ENCODE data around the gene PKIB.
"Not testable (repeated sequence)": the region's sequence is repeated elsewhere in the genome, so short reads cannot be mapped to it uniquely, and the experiment has no call there.

Gene PKIB

DNA sequence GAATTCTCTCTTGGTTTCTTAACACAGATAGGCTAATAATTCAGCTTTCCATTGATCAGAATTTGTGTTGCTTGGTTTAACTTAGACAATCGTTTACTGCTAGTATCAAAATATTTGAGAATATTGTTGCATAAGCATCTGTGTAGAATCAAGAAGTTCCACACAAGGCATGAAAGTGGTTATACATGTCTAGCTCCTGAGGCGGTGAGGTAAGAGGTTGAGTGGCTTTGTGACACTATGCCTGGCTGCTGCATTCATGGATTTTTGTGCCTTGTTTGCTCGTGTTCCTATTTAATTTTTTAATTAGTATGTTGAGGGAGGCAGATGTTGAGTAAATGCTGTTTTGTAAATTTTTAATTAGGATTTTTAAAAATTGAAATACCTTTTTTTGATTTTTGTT lies 10.2 kb downstream of the PKIB start:
- H3K36me3 ChIP-seq (ENCODE audit: control insufficient read depth, insufficient read depth, low read length): no peaks in the 10 kb centered on the region
- no peak overlapping the region for H3K27ac ChIP-seq (ENCODE audit: low read depth, low read length)
- no peaks in the 10 kb centered on the region for H3K4me1 ChIP-seq (ENCODE audit: control insufficient read depth, insufficient read depth, low read length)
- H3K9ac ChIP-seq (ENCODE audit: low read length): no peak overlapping the region
- H3K27me3 ChIP-seq (ENCODE audit: control insufficient read depth, insufficient read depth, low read length): no peaks in the 10 kb centered on the region
- no peaks in the 10 kb centered on the region for H3K9me3 ChIP-seq (ENCODE audit: control insufficient read depth, insufficient read depth, low read depth, low read length)
- H3K4me3 ChIP-seq (ENCODE audit: low read depth, low read length): no peak overlapping the region

- H3K9ac ChIP-seq (ENCODE audit: low read length): no peak overlapping the region
- H3K4me1 ChIP-seq (ENCODE audit: control insufficient read depth, insufficient read depth, low read length): no peaks in the 10 kb centered on the region
- no peaks in the 10 kb centered on the region for H3K9me3 ChIP-seq (ENCODE audit: control insufficient read depth, insufficient read depth, low read depth, low read length)
- H3K27ac ChIP-seq (ENCODE audit: low read depth, low read length): no peak overlapping the region
- no peaks in the 10 kb centered on the region for H3K27me3 ChIP-seq (ENCODE audit: control insufficient read depth, insufficient read depth, low read length)
- no peak overlapping the region for H3K4me3 ChIP-seq (ENCODE audit: low read depth, low read length)
- no peaks in the 10 kb centered on the region for H3K36me3 ChIP-seq (ENCODE audit: control insufficient read depth, insufficient read depth, low read length)
These were observed 10.7 kb downstream of the PKIB start for GRCh38 chr6:122620902-122621301.

GRCh38 chr6:122621638-122622037 lies 11.4 kb downstream of the PKIB start:
- Histone ChIP-seq H3K9ac (ENCODE audit: low read length) (no peak overlapping the region), H3K36me3 (ENCODE audit: control insufficient read depth, insufficient read depth, low read length) (no peaks in the 10 kb centered on the region), H3K27ac (ENCODE audit: low read depth, low read length) (no peak overlapping the region), H3K4me1 (ENCODE audit: control insufficient read depth, insufficient read depth, low read length) (no peaks in the 10 kb centered on the region), H3K27me3 (ENCODE audit: control insufficient read depth, insufficient read depth, low read length) (no peaks in the 10 kb centered on the region), H3K4me3 (ENCODE audit: low read depth, low read length) (no peak overlapping the region), H3K9me3 (ENCODE audit: control insufficient read depth, insufficient read depth, low read depth, low read length) (no peaks in the 10 kb centered on the region)

DNA sequence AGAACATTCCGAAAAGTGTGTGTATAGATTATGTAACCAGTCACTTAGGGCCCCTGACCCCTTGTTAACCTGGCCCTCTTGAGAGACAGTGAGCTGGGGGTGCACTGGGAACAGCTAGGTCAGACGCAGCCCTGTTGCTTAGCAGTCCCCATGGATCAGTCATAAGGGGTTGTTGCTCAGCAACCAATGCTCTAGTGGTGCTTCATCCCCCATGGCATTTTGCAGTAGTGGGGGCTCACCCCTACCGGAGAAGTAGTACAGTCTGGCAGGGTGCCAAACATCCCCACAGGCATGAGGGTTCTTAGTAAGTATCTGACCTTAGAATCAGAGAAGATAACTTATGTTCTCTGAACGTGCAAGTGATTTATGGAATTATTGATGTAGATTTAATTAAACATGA lies 12.3 kb downstream of the PKIB start:
- no peak overlapping the region for H3K4me3 ChIP-seq (ENCODE audit: low read depth, low read length)
- H3K9ac ChIP-seq (ENCODE audit: low read length): no peak overlapping the region
- H3K9me3 ChIP-seq (ENCODE audit: control insufficient read depth, insufficient read depth, low read depth, low read length): no peaks in the 10 kb centered on the region
- H3K4me1 ChIP-seq (ENCODE audit: control insufficient read depth, insufficient read depth, low read length): no peaks in the 10 kb centered on the region
- H3K27ac ChIP-seq (ENCODE audit: low read depth, low read length): no peak overlapping the region
- H3K36me3 ChIP-seq (ENCODE audit: control insufficient read depth, insufficient read depth, low read length): no peaks in the 10 kb centered on the region
- H3K27me3 ChIP-seq (ENCODE audit: control insufficient read depth, insufficient read depth, low read length): no peaks in the 10 kb centered on the region

DNA sequence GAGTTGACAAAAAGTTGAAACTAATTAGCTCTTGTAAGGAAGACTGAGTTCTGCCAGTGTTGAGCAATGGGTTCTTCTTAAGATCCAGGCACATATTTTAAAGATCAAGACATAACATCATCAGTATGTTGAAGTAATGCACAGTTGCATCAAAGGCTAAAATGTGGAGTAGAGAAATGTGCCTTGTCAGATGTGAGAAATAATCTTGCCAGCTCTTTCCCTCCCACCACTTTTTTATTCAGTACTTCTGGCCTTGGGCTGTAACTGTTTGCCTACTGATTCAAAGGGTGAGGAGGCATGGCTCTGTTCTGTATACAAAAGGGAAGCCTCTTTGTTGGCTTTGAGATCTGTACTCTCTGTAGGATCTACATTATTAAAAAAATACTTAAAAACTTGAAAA lies 13.1 kb downstream of the PKIB start:
- Histone ChIP-seq H3K27ac (ENCODE audit: low read depth, low read length) (no peak overlapping the region), H3K4me3 (ENCODE audit: low read depth, low read length) (no peak overlapping the region), H3K9me3 (ENCODE audit: control insufficient read depth, insufficient read depth, low read depth, low read length) (no peaks in the 10 kb centered on the region), H3K9ac (ENCODE audit: low read length) (no peak overlapping the region), H3K36me3 (ENCODE audit: control insufficient read depth, insufficient read depth, low read length) (no peaks in the 10 kb centered on the region), H3K4me1 (ENCODE audit: control insufficient read depth, insufficient read depth, low read length) (no peaks in the 10 kb centered on the region), H3K27me3 (ENCODE audit: control insufficient read depth, insufficient read depth, low read length) (no peaks in the 10 kb centered on the region)

DNA sequence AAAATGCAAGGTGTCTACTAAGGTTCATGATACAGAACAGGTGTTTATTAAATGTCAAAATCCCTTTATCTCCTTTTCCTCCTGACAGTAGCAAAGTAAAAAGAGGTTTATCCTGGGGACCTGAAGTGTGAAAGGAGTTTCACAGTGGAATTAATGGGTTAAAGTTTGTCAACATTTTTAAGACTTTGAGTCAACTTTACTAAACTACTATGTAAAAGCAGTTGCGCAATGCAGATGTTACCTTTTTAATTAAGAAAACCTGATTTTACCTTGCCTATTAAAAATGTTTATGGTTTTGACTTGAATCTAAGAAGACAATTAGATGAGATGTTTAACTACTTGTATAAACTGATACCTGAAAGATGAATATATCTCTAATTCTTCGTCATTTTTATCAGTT lies 14.6 kb downstream of the PKIB start:
- H3K4me3 ChIP-seq (ENCODE audit: low read depth, low read length): no peak overlapping the region
- H3K27me3 ChIP-seq (ENCODE audit: control insufficient read depth, insufficient read depth, low read length): no peaks in the 10 kb centered on the region
- no peak overlapping the region for H3K27ac ChIP-seq (ENCODE audit: low read depth, low read length)
- H3K36me3 ChIP-seq (ENCODE audit: control insufficient read depth, insufficient read depth, low read length): no peaks in the 10 kb centered on the region
- H3K9ac ChIP-seq (ENCODE audit: low read length): no peak overlapping the region
- H3K4me1 ChIP-seq (ENCODE audit: control insufficient read depth, insufficient read depth, low read length): no peaks in the 10 kb centered on the region
- no peaks in the 10 kb centered on the region for H3K9me3 ChIP-seq (ENCODE audit: control insufficient read depth, insufficient read depth, low read depth, low read length)

DNA sequence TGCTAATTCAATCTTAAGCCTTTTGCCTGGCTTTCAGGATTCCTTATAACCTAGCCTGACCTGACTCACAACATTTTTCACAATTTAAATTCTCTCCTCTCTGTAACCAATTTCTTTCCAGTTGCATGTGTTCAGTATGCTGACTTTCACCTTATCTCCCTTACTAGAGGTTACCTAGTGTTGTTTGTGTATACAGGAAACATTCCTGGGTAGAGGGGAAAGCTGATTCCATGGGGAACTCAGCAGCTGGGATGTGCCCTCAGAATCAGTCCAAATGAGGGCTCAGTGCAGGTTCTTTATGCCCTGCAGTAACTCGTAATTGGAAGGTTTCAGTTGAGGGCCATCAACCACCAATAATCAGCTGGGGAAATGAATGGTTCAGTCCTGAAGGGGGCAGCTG lies 18.5 kb downstream of the PKIB start:
- Histone ChIP-seq H3K36me3 (ENCODE audit: control insufficient read depth, insufficient read depth, low read length) (0 out of 2 replicates have a peak, but pooled peaks cover 4% of the 10 kb centered on the region), H3K27ac (ENCODE audit: low read depth, low read length) (no peak overlapping the region), H3K27me3 (ENCODE audit: control insufficient read depth, insufficient read depth, low read length) (no peaks in the 10 kb centered on the region), H3K9me3 (ENCODE audit: control insufficient read depth, insufficient read depth, low read depth, low read length) (no peaks in the 10 kb centered on the region), H3K9ac (ENCODE audit: low read length) (no peak overlapping the region), H3K4me3 (ENCODE audit: low read depth, low read length) (no peak overlapping the region), H3K4me1 (ENCODE audit: control insufficient read depth, insufficient read depth, low read length) (no peaks in the 10 kb centered on the region)

- Histone ChIP-seq H3K9ac (ENCODE audit: low read length) (no peak overlapping the region), H3K27ac (ENCODE audit: low read depth, low read length) (no peak overlapping the region), H3K27me3 (ENCODE audit: control insufficient read depth, insufficient read depth, low read length) (no peaks in the 10 kb centered on the region), H3K4me3 (ENCODE audit: low read depth, low read length) (no peak overlapping the region), H3K4me1 (ENCODE audit: control insufficient read depth, insufficient read depth, low read length) (no peaks in the 10 kb centered on the region), H3K9me3 (ENCODE audit: control insufficient read depth, insufficient read depth, low read depth, low read length) (no peaks in the 10 kb centered on the region), H3K36me3 (ENCODE audit: control insufficient read depth, insufficient read depth, low read length) (peaks cover 7% of the 10 kb centered on the region; the same call in 1 of the 2 replicates)
These were observed 21.5 kb downstream of the PKIB start for GRCh38 chr6:122631571-122632249.

GRCh38 chr6:122640366-122640765 lies 30.2 kb downstream of the PKIB start:
- Histone ChIP-seq H3K27me3 (ENCODE audit: control insufficient read depth, insufficient read depth, low read length) (no peaks in the 10 kb centered on the region), H3K36me3 (ENCODE audit: control insufficient read depth, insufficient read depth, low read length) (peaks cover 2% of the 10 kb centered on the region; the same call in 1 of the 2 replicates), H3K27ac (ENCODE audit: low read depth, low read length) (no peak overlapping the region), H3K9ac (ENCODE audit: low read length) (no peak overlapping the region), H3K9me3 (ENCODE audit: control insufficient read depth, insufficient read depth, low read depth, low read length) (no peaks in the 10 kb centered on the region), H3K4me1 (ENCODE audit: control insufficient read depth, insufficient read depth, low read length) (no peaks in the 10 kb centered on the region), H3K4me3 (ENCODE audit: low read depth, low read length) (no peak overlapping the region)

GRCh38 chr6:122641819-122642218 lies 31.6 kb downstream of the PKIB start:
- peaks cover under 1% of the 10 kb centered on the region; the same call in 1 of the 2 replicates for H3K36me3 ChIP-seq (ENCODE audit: control insufficient read depth, insufficient read depth, low read length)
- H3K4me1 ChIP-seq (ENCODE audit: control insufficient read depth, insufficient read depth, low read length): no peaks in the 10 kb centered on the region
- no peak overlapping the region for H3K27ac ChIP-seq (ENCODE audit: low read depth, low read length)
- H3K9ac ChIP-seq (ENCODE audit: low read length): no peak overlapping the region
- no peaks in the 10 kb centered on the region for H3K9me3 ChIP-seq (ENCODE audit: control insufficient read depth, insufficient read depth, low read depth, low read length)
- H3K4me3 ChIP-seq (ENCODE audit: low read depth, low read length): no peak overlapping the region
- no peaks in the 10 kb centered on the region for H3K27me3 ChIP-seq (ENCODE audit: control insufficient read depth, insufficient read depth, low read length)

DNA sequence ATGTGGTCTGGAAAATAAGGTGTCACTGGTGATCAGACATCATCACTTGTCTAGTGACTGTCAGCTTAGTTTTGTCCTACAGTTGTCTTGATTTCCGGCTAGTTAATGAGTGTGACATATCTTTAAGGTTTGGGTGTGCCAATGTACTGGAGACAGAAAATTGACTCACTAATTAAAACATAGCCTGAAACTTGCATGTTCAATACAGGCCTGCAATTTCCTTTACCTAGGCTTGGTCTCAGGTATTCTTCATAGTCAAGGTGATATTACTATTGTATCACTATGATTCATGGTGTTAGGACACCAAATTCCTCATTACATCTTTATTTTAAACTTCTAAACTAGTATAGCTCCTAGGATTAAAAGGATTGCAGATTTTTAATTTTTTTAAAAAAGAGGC lies 32.4 kb downstream of the PKIB start:
- not testable (repeated sequence) for H3K27ac ChIP-seq (ENCODE audit: low read depth, low read length); H3K4me3 ChIP-seq (ENCODE audit: low read depth, low read length); H3K9ac ChIP-seq (ENCODE audit: low read length); H3K4me1 ChIP-seq (ENCODE audit: control insufficient read depth, insufficient read depth, low read length); H3K27me3 ChIP-seq (ENCODE audit: control insufficient read depth, insufficient read depth, low read length); H3K36me3 ChIP-seq (ENCODE audit: control insufficient read depth, insufficient read depth, low read length); H3K9me3 ChIP-seq (ENCODE audit: control insufficient read depth, insufficient read depth, low read depth, low read length)

- Histone ChIP-seq H3K4me3 (ENCODE audit: low read depth, low read length) (no peak overlapping the region), H3K9ac (ENCODE audit: low read length) (no peak overlapping the region), H3K27me3 (ENCODE audit: control insufficient read depth, insufficient read depth, low read length) (no peaks in the 10 kb centered on the region), H3K27ac (ENCODE audit: low read depth, low read length) (no peak overlapping the region), H3K9me3 (ENCODE audit: control insufficient read depth, insufficient read depth, low read depth, low read length) (no peaks in the 10 kb centered on the region), H3K36me3 (ENCODE audit: control insufficient read depth, insufficient read depth, low read length) (no peaks in the 10 kb centered on the region), H3K4me1 (ENCODE audit: control insufficient read depth, insufficient read depth, low read length) (no peaks in the 10 kb centered on the region)
These were observed 35.1 kb downstream of the PKIB start for GRCh38 chr6:122645256-122645655.

All from HUES6 (cell line).